HEK293 (cell line): ENCODE measurements around the gene RSPH3.

ENCODE experiments used
- AEBP2 ChIP-seq: fragments of 450-650 bp; formaldehyde crosslinking; IDR thresholded peaks from 2 replicates; pipeline ENCODE4 v1.5.1; 2016; ENCODE audit warnings: missing biosample characterization, missing genetic modification characterization, borderline replicate concordance
- GLI2 ChIP-seq: fragments of 450-650 bp; formaldehyde crosslinking; IDR thresholded peaks from 2 replicates; pipeline ENCODE4; 2017; ENCODE audit warnings: missing biosample characterization, missing genetic modification characterization, low read depth, borderline replicate concordance
- KLF7 ChIP-seq: fragments of 450-650 bp; formaldehyde crosslinking; IDR thresholded peaks from 2 replicates; pipeline ENCODE4 v1.5.1; 2016; ENCODE audit warnings: missing biosample characterization, missing genetic modification characterization, borderline replicate concordance
- TCF7L2 ChIP-seq: IDR thresholded peaks from 2 replicates; pipeline ENCODE4 v1.6.1; 2011; ENCODE audit warnings: low read depth, mild to moderate bottlenecking, inconsistent platforms, low read length, moderate library complexity, borderline replicate concordance
- ZFP41 ChIP-seq: fragments of 450-650 bp; formaldehyde crosslinking; IDR thresholded peaks from 2 replicates; pipeline ENCODE4 v1.5.1; 2016; ENCODE audit warnings: missing biosample characterization, missing genetic modification characterization, borderline replicate concordance
- ZIC2 ChIP-seq: fragments of 450-650 bp; formaldehyde crosslinking; IDR thresholded peaks from 2 replicates; pipeline ENCODE4 v1.5.1; 2016; ENCODE audit warnings: missing biosample characterization, missing genetic modification characterization
- ZNF211 ChIP-seq: fragments of 450-650 bp; formaldehyde crosslinking; IDR thresholded peaks from 2 replicates; pipeline ENCODE4 v1.5.1; 2016; ENCODE audit warnings: low read depth, missing biosample characterization, missing genetic modification characterization
- ZNF292 ChIP-seq: fragments of 450-650 bp; formaldehyde crosslinking; IDR thresholded peaks from 2 replicates; pipeline ENCODE4 v1.5.1; 2016; ENCODE audit warnings: low read depth, missing biosample characterization, missing genetic modification characterization, borderline replicate concordance
- ZNF37A ChIP-seq: fragments of 450-650 bp; IDR thresholded peaks from 2 replicates; pipeline ENCODE4 v1.5.1; 2018; ENCODE audit warnings: missing biosample characterization, missing genetic modification characterization
- ZNF558 ChIP-seq: fragments of 450-650 bp; formaldehyde crosslinking; IDR thresholded peaks from 2 replicates; pipeline ENCODE4 v1.5.1; 2016; ENCODE audit warnings: missing biosample characterization, missing genetic modification characterization
- ZNF560 ChIP-seq: fragments of 450-650 bp; formaldehyde crosslinking; IDR thresholded peaks from 2 replicates; pipeline ENCODE4 v1.5.1; 2017; ENCODE audit warnings: missing biosample characterization, missing genetic modification characterization, borderline replicate concordance
- ZNF571 ChIP-seq: fragments of 450-650 bp; formaldehyde crosslinking; IDR thresholded peaks from 2 replicates; pipeline ENCODE4 v1.5.0; 2017; ENCODE audit warnings: missing biosample characterization, missing genetic modification characterization
- ZNF580 ChIP-seq: fragments of 450-650 bp; formaldehyde crosslinking; IDR thresholded peaks from 2 replicates; pipeline ENCODE4 v1.5.1; 2016; ENCODE audit warnings: missing biosample characterization, missing genetic modification characterization
- ZNF610 ChIP-seq: fragments of 450-650 bp; formaldehyde crosslinking; IDR thresholded peaks from 2 replicates; pipeline ENCODE4 v1.5.1; 2016; ENCODE audit warnings: missing biosample characterization, missing genetic modification characterization, borderline replicate concordance
- ZNF621 ChIP-seq: fragments of 450-650 bp; formaldehyde crosslinking; IDR thresholded peaks from 2 replicates; pipeline ENCODE4 v1.5.1; 2017; ENCODE audit warnings: missing biosample characterization, missing genetic modification characterization
- ZNF626 ChIP-seq: fragments of 450-650 bp; sonication (Bioruptor Pico); formaldehyde crosslinking; IDR thresholded peaks from 2 replicates; pipeline ENCODE4 v1.5.1; 2018; ENCODE audit warnings: missing biosample characterization, missing genetic modification characterization, inconsistent platforms
- ZNF654 ChIP-seq: fragments of 450-650 bp; formaldehyde crosslinking; IDR thresholded peaks from 2 replicates; pipeline ENCODE4 v1.5.1; 2016; ENCODE audit warnings: low read depth, missing biosample characterization, missing genetic modification characterization
- ZNF707 ChIP-seq: fragments of 450-650 bp; formaldehyde crosslinking; IDR thresholded peaks from 2 replicates; pipeline ENCODE4 v1.5.1; 2016; ENCODE audit warnings: missing biosample characterization, missing genetic modification characterization
- ZNF76 ChIP-seq: fragments of 450-650 bp; formaldehyde crosslinking; IDR thresholded peaks from 2 replicates; pipeline ENCODE4; 2016; ENCODE audit warnings: low read depth, missing biosample characterization, missing genetic modification characterization, borderline replicate concordance
- ZXDB ChIP-seq: fragments of 450-650 bp; formaldehyde crosslinking; IDR thresholded peaks from 2 replicates; pipeline ENCODE4 v1.5.1; 2016; ENCODE audit warnings: missing biosample characterization, missing genetic modification characterization
- TF ChIP-seq, protein P1 (sequence below): fragments of 450-650 bp; formaldehyde crosslinking; IDR thresholded peaks from 2 replicates; pipeline ENCODE4 v1.5.1; 2016; ENCODE audit warnings: missing biosample characterization, missing genetic modification characterization
- TF ChIP-seq, protein P2 (sequence below): fragments of 450-650 bp; formaldehyde crosslinking; IDR thresholded peaks from 2 replicates; pipeline ENCODE4 v1.5.1; 2016; ENCODE audit warnings: missing biosample characterization, missing genetic modification characterization, borderline replicate concordance
- TF ChIP-seq, protein P3 (sequence below): fragments of 450-650 bp; formaldehyde crosslinking; IDR thresholded peaks from 2 replicates; pipeline ENCODE4 v1.5.1; 2016; ENCODE audit warnings: missing biosample characterization, missing genetic modification characterization

Gene RSPH3

GRCh38 chr6:158999666-159000403, at the start of gene RSPH3 (continued):
- TF ChIP-seq, protein P1, sequence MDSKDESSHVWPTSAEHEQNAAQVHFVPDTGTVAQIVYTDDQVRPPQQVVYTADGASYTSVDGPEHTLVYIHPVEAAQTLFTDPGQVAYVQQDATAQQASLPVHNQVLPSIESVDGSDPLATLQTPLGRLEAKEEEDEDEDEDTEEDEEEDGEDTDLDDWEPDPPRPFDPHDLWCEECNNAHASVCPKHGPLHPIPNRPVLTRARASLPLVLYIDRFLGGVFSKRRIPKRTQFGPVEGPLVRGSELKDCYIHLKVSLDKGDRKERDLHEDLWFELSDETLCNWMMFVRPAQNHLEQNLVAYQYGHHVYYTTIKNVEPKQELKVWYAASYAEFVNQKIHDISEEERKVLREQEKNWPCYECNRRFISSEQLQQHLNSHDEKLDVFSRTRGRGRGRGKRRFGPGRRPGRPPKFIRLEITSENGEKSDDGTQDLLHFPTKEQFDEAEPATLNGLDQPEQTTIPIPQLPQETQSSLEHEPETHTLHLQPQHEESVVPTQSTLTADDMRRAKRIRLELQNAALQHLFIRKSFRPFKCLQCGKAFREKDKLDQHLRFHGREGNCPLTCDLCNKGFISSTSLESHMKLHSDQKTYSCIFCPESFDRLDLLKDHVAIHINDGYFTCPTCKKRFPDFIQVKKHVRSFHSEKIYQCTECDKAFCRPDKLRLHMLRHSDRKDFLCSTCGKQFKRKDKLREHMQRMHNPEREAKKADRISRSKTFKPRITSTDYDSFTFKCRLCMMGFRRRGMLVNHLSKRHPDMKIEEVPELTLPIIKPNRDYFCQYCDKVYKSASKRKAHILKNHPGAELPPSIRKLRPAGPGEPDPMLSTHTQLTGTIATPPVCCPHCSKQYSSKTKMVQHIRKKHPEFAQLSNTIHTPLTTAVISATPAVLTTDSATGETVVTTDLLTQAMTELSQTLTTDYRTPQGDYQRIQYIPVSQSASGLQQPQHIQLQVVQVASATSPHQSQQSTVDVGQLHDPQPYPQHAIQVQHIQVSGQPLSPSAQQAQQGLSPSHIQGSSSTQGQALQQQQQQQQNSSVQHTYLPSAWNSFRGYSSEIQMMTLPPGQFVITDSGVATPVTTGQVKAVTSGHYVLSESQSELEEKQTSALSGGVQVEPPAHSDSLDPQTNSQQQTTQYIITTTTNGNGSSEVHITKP (tag by site-specific recombination): peak; percentile 74
- TF ChIP-seq GLI2 (tag by site-specific recombination) (no peak), ZNF626 (tag by site-specific recombination) (no peak), ZNF292 (tag by site-specific recombination) (no peak), KLF7 (tag by site-specific recombination) (peak; percentile 89), ZFP41 (tag by site-specific recombination) (no peak), ZXDB (tag by site-specific recombination) (peak; percentile 98), ZNF211 (tag by site-specific recombination) (no peak), AEBP2 (tag by site-specific recombination) (no peak), ZIC2 (peak; percentile 78), ZNF707 (no peak; the same call in 1 of the 2 replicates), ZNF76 (tag by site-specific recombination) (peak; percentile 83; the same call in 1 of the 2 replicates), TCF7L2 (no peak), ZNF560 (tag by site-specific recombination) (no peak), ZNF610 (tag by site-specific recombination) (peak; percentile 86), ZNF37A (tag by site-specific recombination) (no peak), ZNF621 (tag by site-specific recombination) (no peak), ZNF571 (tag by site-specific recombination) (no peak), ZNF558 (tag by site-specific recombination) (peak; percentile 54; the same call in 1 of the 2 replicates), ZNF654 (peak; percentile 31; the same call in 1 of the 2 replicates), ZNF580 (tag by site-specific recombination) (peak; percentile 95)
- TF ChIP-seq, protein P2, sequence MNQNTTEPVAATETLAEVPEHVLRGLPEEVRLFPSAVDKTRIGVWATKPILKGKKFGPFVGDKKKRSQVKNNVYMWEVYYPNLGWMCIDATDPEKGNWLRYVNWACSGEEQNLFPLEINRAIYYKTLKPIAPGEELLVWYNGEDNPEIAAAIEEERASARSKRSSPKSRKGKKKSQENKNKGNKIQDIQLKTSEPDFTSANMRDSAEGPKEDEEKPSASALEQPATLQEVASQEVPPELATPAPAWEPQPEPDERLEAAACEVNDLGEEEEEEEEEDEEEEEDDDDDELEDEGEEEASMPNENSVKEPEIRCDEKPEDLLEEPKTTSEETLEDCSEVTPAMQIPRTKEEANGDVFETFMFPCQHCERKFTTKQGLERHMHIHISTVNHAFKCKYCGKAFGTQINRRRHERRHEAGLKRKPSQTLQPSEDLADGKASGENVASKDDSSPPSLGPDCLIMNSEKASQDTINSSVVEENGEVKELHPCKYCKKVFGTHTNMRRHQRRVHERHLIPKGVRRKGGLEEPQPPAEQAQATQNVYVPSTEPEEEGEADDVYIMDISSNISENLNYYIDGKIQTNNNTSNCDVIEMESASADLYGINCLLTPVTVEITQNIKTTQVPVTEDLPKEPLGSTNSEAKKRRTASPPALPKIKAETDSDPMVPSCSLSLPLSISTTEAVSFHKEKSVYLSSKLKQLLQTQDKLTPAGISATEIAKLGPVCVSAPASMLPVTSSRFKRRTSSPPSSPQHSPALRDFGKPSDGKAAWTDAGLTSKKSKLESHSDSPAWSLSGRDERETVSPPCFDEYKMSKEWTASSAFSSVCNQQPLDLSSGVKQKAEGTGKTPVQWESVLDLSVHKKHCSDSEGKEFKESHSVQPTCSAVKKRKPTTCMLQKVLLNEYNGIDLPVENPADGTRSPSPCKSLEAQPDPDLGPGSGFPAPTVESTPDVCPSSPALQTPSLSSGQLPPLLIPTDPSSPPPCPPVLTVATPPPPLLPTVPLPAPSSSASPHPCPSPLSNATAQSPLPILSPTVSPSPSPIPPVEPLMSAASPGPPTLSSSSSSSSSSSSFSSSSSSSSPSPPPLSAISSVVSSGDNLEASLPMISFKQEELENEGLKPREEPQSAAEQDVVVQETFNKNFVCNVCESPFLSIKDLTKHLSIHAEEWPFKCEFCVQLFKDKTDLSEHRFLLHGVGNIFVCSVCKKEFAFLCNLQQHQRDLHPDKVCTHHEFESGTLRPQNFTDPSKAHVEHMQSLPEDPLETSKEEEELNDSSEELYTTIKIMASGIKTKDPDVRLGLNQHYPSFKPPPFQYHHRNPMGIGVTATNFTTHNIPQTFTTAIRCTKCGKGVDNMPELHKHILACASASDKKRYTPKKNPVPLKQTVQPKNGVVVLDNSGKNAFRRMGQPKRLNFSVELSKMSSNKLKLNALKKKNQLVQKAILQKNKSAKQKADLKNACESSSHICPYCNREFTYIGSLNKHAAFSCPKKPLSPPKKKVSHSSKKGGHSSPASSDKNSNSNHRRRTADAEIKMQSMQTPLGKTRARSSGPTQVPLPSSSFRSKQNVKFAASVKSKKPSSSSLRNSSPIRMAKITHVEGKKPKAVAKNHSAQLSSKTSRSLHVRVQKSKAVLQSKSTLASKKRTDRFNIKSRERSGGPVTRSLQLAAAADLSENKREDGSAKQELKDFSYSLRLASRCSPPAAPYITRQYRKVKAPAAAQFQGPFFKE (tag by site-specific recombination): no peak
- TF ChIP-seq, protein P3, sequence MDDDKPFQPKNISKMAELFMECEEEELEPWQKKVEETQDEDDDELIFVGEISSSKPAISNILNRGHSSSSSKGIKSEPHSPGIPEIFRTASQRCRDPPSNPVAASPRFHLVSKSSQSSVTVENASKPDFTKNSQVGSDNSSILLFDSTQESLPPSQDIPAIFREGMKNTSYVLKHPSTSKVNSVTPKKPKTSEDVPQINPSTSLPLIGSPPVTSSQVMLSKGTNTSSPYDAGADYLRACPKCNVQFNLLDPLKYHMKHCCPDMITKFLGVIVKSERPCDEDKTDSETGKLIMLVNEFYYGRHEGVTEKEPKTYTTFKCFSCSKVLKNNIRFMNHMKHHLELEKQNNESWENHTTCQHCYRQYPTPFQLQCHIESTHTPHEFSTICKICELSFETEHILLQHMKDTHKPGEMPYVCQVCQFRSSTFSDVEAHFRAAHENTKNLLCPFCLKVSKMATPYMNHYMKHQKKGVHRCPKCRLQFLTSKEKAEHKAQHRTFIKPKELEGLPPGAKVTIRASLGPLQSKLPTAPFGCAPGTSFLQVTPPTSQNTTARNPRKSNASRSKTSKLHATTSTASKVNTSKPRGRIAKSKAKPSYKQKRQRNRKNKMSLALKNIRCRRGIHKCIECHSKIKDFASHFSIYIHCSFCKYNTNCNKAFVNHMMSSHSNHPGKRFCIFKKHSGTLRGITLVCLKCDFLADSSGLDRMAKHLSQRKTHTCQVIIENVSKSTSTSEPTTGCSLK (tag by site-specific recombination): no peak
